HepG2 (cell line): ENCODE results near the gene IP6K1. TPM values are rescaled to one million over a fixed set of nuclear protein-coding genes. Genes with fewer than 3 reads are reported as not detected.

Experiments used
- ATAC-seq: fragments of 200-7000 bp; cut with Tn5 transposase; 3 replicates; pipeline ENCODE4 v1.9.1; 2020; ENCODE audit warnings: mild to moderate bottlenecking, moderate library complexity
- BruUV-seq: library from RNA; stranded (reverse); fragments of 400-500 nt; replicated peaks from 2 replicates; lab custom pipeline; 2021; lab: Mats Ljungman, UMichigan
- CTCF ChIA-PET: fragments of 300-600 bp; formaldehyde crosslinking; extraction: SDS; loops from one replicate; lab custom pipeline; 2021; ENCODE audit warnings: low total read pairs, inconsistent platforms, low intra/inter-chr PET ratio; lab: Yijun Ruan, JAX
- POLR2A ChIA-PET: fragments of 350-600 bp; sonication (Branson Sonifier 250); formaldehyde crosslinking; loops from one replicate; lab custom pipeline; 2020; ENCODE audit warnings: antibody characterized with exemption, inconsistent platforms; lab: Yijun Ruan, JAX
- DNase-seq: peaks from one replicate; pipeline ENCODE4 v3.0.0-alpha.2; 2015; ENCODE audit warnings: low spot score
- FAIRE-seq: peaks from 3 replicates; lab custom pipeline; 2011; peaks lifted over from hg19 to GRCh38; lab: Jason Lieb, UNC
- H2AFZ ChIP-seq: one replicate; pipeline ENCODE4 v1.6.1; 2011; ENCODE audit warnings: low read length, inconsistent platforms
- H3K27ac ChIP-seq: fragments of 300-600 bp; 3 replicates; pipeline ENCODE4 v1.8.0; 2011; ENCODE audit warnings: mixed run types, mild to moderate bottlenecking, mixed read lengths, low read length, inconsistent platforms; ENCODE audit not compliant: insufficient read depth; ENCODE audit errors: extremely low read length
- H3K27me3 ChIP-seq, 2 experiments: fragments of 200-600 bp in 1 of 2; 2 replicates in 1 of 2; 3 replicates in 1 of 2; pipeline versions ENCODE4 v1.6.0 to v1.8.0; 2011; ENCODE audit warnings: low read length in 2 of 2, mild to moderate bottlenecking in 2 of 2, moderate library complexity in 2 of 2, inconsistent platforms in 1 of 2; ENCODE audit not compliant: insufficient read depth in 2 of 2, control insufficient read depth in 1 of 2
- H3K36me3 ChIP-seq, 2 experiments: fragments of 200-600 bp in 1 of 2; replicated peaks in 1 of 2; 2 replicates in 1 of 2; 3 replicates in 1 of 2; pipeline versions ENCODE4 v1.5.1 to v1.8.0; 2011; ENCODE audit warnings: low read length in 2 of 2, inconsistent platforms in 1 of 2; ENCODE audit not compliant: insufficient read depth in 2 of 2, control insufficient read depth in 1 of 2
- H3K4me1 ChIP-seq: 2 replicates; pipeline ENCODE4 v1.5.1; 2012; ENCODE audit warnings: low read length, inconsistent platforms; ENCODE audit not compliant: insufficient read depth
- H3K4me2 ChIP-seq: 2 replicates; pipeline ENCODE4 v1.6.0; 2011; ENCODE audit warnings: low read depth, low read length, inconsistent platforms
- H3K4me3 ChIP-seq, 3 experiments: fragments of 200-600 bp in 1 of 3; sonication (generic), shearing (Covaris generic) in 1 of 3; replicated peaks in 1 of 3; 2 replicates each; pipeline ENCODE4 v1.5.1; 2011 to 2016; ENCODE audit warnings: low read length in 3 of 3, inconsistent platforms in 2 of 3, low read depth in 2 of 3, mild to moderate bottlenecking in 2 of 3, control low read depth in 1 of 3, mixed read lengths in 1 of 3; ENCODE audit not compliant: insufficient read depth in 1 of 3
- H3K79me2 ChIP-seq: one replicate; pipeline ENCODE4 v1.6.1; 2011; ENCODE audit warnings: low read length, inconsistent platforms; ENCODE audit not compliant: insufficient read depth
- H3K9ac ChIP-seq: 2 replicates; pipeline ENCODE4 v1.6.0; 2011; ENCODE audit warnings: mild to moderate bottlenecking, low read depth, low read length, inconsistent platforms; ENCODE audit not compliant: insufficient read depth
- H3K9me3 ChIP-seq: 2 replicates; pipeline ENCODE4 v1.5.1; 2012; ENCODE audit warnings: mild to moderate bottlenecking, low read length
- H4K20me1 ChIP-seq: 2 replicates; pipeline ENCODE4 v1.6.0; 2011; ENCODE audit warnings: inconsistent platforms, mild to moderate bottlenecking, low read length, moderate library complexity; ENCODE audit not compliant: insufficient read depth
- AGO2 ChIP-seq: fragments of 200-400 bp; formaldehyde crosslinking; optimal IDR thresholded peaks from 2 replicates; pipeline ENCODE3; 2017; ENCODE audit warnings: mild to moderate bottlenecking, low read depth, low read length, moderate library complexity
- CREM ChIP-seq, 2 experiments: sonication (generic) in 1 of 2; formaldehyde crosslinking in 1 of 2; IDR thresholded peaks; 2 replicates each; pipeline versions ENCODE4 v1.4.0 to v1.6.1; 2016 to 2020; ENCODE audit warnings: antibody characterized with exemption in 1 of 2, mild to moderate bottlenecking in 1 of 2, missing genetic modification reagents in 1 of 2
- FOSL1 ChIP-seq: sonication (generic); formaldehyde crosslinking; IDR thresholded peaks from 2 replicates; pipeline ENCODE4 v1.9.0; 2021; ENCODE audit warnings: missing genetic modification reagents, borderline replicate concordance
- PRPF4 ChIP-seq: fragments of 200-400 bp; formaldehyde crosslinking; IDR thresholded peaks from 2 replicates; pipeline ENCODE4 v1.6.1; 2016; ENCODE audit warnings: low read length, low read depth; ENCODE audit not compliant: poor library complexity, severe bottlenecking
- SETDB1 ChIP-seq: sonication (generic); formaldehyde crosslinking; IDR thresholded peaks from 2 replicates; pipeline ENCODE4 v1.5.1; 2020; ENCODE audit warnings: missing genetic modification reagents, mild to moderate bottlenecking, borderline replicate concordance
- SP4 ChIP-seq: sonication (generic); formaldehyde crosslinking; IDR thresholded peaks from 2 replicates; pipeline ENCODE4 v1.8.1; 2023; ENCODE audit warnings: mild to moderate bottlenecking, missing genetic modification reagents
- ZBTB8A ChIP-seq: sonication (generic); formaldehyde crosslinking; IDR thresholded peaks from 2 replicates; pipeline ENCODE4 v1.4.0; 2020; ENCODE audit warnings: mild to moderate bottlenecking, low read depth, missing genetic modification reagents, borderline replicate concordance
- ZKSCAN5 ChIP-seq: sonication (generic); formaldehyde crosslinking; IDR thresholded peaks from 2 replicates; pipeline ENCODE4 v1.5.1; 2020; ENCODE audit warnings: mild to moderate bottlenecking, missing genetic modification reagents
- ZNF614 ChIP-seq: IDR thresholded peaks from 2 replicates; pipeline ENCODE4 v1.6.1; 2018; ENCODE audit warnings: missing biosample characterization, missing genetic modification reagents, inconsistent platforms, borderline replicate concordance
- WGBS: methylation state at CpG from one replicate; pipeline ENCODE4 v1.1.6; 2017; ENCODE audit warnings: low lambda C conversion rate; 5-methylcytosine and 5-hydroxymethylcytosine counted together
- in situ Hi-C: cut with HindIII; loops from 2 replicates; pipeline ENCODE4 v1.10.0; 2017; ENCODE audit warnings: low pct_unique_long_range_greater_than_20kb; ENCODE audit not compliant: extremely low pct_ligation_motif_present
- intact Hi-C: fragments of 100-400 bp; cut with micrococcal nuclease; formaldehyde crosslinking; loops from one replicate; pipeline ENCODE4 v1.10.0; 2022; ENCODE audit not compliant: unreplicated experiment
- polyA plus RNA-seq, 8 experiments: library from polyadenylated mRNA; depleted of rRNA in 3 of 8; stranded (reverse) in 7 of 8; unstranded in 1 of 8; fragments of >200 nt; fragmentation: Illumina TruSeq in 4 of 8; extraction: Trizol in 4 of 8; gene quantifications; 2 replicates each; pipeline versions ENCODE4 v1.2.1 to v1.2.3, GENCODE V29; 2011 to 2016; ENCODE audit warnings: low read depth in 4 of 8, missing spikeins in 1 of 8, mixed read lengths in 1 of 8; ENCODE audit not compliant: insufficient read depth in 1 of 8
- total RNA-seq, 5 experiments: library from RNA; depleted of rRNA; stranded (reverse); fragments of >200 nt; fragmentation: Illumina TruSeq; extraction: Trizol; gene quantifications; 2 replicates each; pipeline ENCODE4 v1.2.3, GENCODE V29; 2016; ENCODE audit warnings: low read depth in 1 of 5

IP6K1 gene
- total and polyA plus RNA-seq, 2 of the 13 experiments (the other 11 are each of a cell fraction or from before 2014, with no cell fraction given) = 17.7 to 29.7 TPM

- Histone ChIP-seq H3K4me1 (peaks cover 23% of the 10 kb centered on the region), H3K79me2 (no peaks in the 10 kb centered on the region), H4K20me1 (no peaks in the 10 kb centered on the region), H3K27ac (no peak overlapping the region), H2AFZ (no peak overlapping the region), H3K4me2 (no peak overlapping the region), H3K9ac (no peak overlapping the region), H3K27me3 (no peaks in the 10 kb centered on the region), H3K4me3 (no peak overlapping the region), H3K36me3 (peaks cover 4 to 12% of the 10 kb centered on the region in 2 experiments; a peak in 4 of 5 replicates), H3K9me3 (no peaks in the 10 kb centered on the region)
- POLR2A ChIA-PET = no interaction called here
- no peak for TF ChIP-seq SP4 (CRISPR knock-in tag)
- TF ChIP-seq ZKSCAN5 (CRISPR knock-in tag) = no peak
- TF ChIP-seq CREM (IDR thresholded peaks at IDR 0.05) = no peak
- no peak for TF ChIP-seq CREM (CRISPR knock-in tag; IDR thresholded peaks at IDR 0.05)
- TF ChIP-seq ZBTB8A = no peak
- no peak for TF ChIP-seq ZNF614
- TF ChIP-seq AGO2 = peak; percentile 23
- no peak for TF ChIP-seq FOSL1 (CRISPR knock-in tag)
- TF ChIP-seq SETDB1 (CRISPR knock-in tag) = no peak
- no peak for TF ChIP-seq PRPF4
- 100% methylated on average over 2 of the region's 13 CpGs for WGBS
- FAIRE-seq (no peak), DNase-seq (no peak), ATAC-seq (no peak)
- no TSS peak for BruUV-seq
- in situ Hi-C loops (no loop called here), intact Hi-C loops (no loop called here)
- CTCF ChIA-PET = no interaction called here
These were observed 70.7 kb downstream of the IP6K1 start for GRCh38 chr3:49715611-49716121.
